Uterus (tissue), 4 donors: Measurements from ENCODE around the gene TMEM117. TPM values are rescaled to one million over a fixed set of nuclear protein-coding genes. Genes with fewer than 3 reads are reported as not detected.

ENCODE experiments used
- DNase-seq, 2 donors: peaks; one replicate each; pipeline ENCODE4 v3.0.0-alpha.2; 2019 to 2020
- H3K27ac ChIP-seq, 2 donors: fragments of 200-600 bp; sonication (generic); 1 replicate in 1 of 2; 2 replicates in 1 of 2; pipeline ENCODE4 v1.5.1; 2016 to 2018
- H3K27me3 ChIP-seq, 2 donors: fragments of 200-600 bp; sonication (generic); one replicate each; pipeline ENCODE4 v1.5.1; 2018 to 2019; ENCODE audit warnings: control low read depth in 1 of 2
- H3K36me3 ChIP-seq, 2 donors: fragments of 200-600 bp; sonication (generic); one replicate each; pipeline ENCODE4 v1.5.1; 2019; ENCODE audit warnings: control low read depth in 1 of 2
- H3K4me1 ChIP-seq, 2 donors: fragments of 200-600 bp; sonication (generic); one replicate each; pipeline ENCODE4 v1.5.1; 2018 to 2019; ENCODE audit warnings: control low read depth in 1 of 2
- H3K4me3 ChIP-seq, 2 donors: fragments of 200-600 bp; sonication (generic); 1 replicate in 1 of 2; 2 replicates in 1 of 2; pipeline ENCODE4 v1.5.1; 2018 to 2019; ENCODE audit warnings: mild to moderate bottlenecking in 1 of 2
- H3K9me3 ChIP-seq, 2 donors: fragments of 200-600 bp; sonication (generic); one replicate each; pipeline ENCODE4 v1.5.1; 2019; ENCODE audit warnings: control low read depth in 1 of 2
- POLR2A ChIP-seq, 2 donors: fragments of 450-650 bp; IDR thresholded peaks; one replicate each; pipeline ENCODE4 v1.6.1; 2016; ENCODE audit warnings: antibody characterized with exemption in 2 of 2, mild to moderate bottlenecking in 1 of 2, moderate library complexity in 1 of 2
- intact Hi-C: fragments of 100-400 bp; cut with DNase I; formaldehyde crosslinking; loops from one replicate; pipeline ENCODE4 v1.15.1; 2023; ENCODE audit warnings: low total_unique reads
- total RNA-seq, 4 donors: library from RNA; depleted of rRNA in 3 of 4; stranded (reverse); fragments of >200 nt in 3 of 4; gene quantifications; one replicate each; pipeline versions ENCODE4 v1.1.0 to v1.2.4, GENCODE V29; 2014 to 2023
- TF ChIP-seq, protein P1 (sequence below), 4 experiments: fragments of 200-600 bp in 2 of 4; fragments of 450-650 bp in 2 of 4; sonication (generic) in 2 of 4; IDR thresholded peaks; one replicate each; pipeline ENCODE4 v1.5.1; 2016 to 2019; ENCODE audit warnings: antibody characterized with exemption in 4 of 4, mild to moderate bottlenecking in 2 of 4, moderate library complexity in 1 of 4
- donor health status: DM: yes; HTN: yes; CAD: no.

The TMEM117 gene
- total RNA-seq, 4 donors from 2014 or later, result 1.0 to 34.4 (median 6.1) TPM

DNA sequence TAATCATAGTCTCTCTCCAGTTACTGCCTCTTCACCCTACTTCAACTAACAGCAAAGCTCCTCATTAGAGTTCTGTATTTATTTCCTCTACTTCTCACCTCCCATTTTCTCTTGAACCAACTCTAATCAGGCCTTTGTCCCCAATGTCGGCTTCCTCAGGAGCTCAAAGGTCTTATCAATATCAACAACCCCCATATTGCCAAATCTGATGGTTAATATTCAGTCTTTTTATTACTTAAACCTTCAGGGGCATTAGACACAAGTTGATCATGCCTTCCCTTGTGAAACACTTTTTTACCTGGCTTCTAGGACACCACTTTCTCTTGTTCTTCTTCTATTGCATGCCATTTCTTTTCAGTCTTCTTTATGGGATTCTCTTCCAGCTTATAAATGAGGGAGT is 531.3 kb downstream of the TMEM117 start:
- Histone ChIP-seq H3K4me1 (no peaks in the 10 kb centered on the region), H3K9me3 (no peaks in the 10 kb centered on the region), H3K27me3 (no peaks in the 10 kb centered on the region), H3K36me3 (no peaks in the 10 kb centered on the region), H3K27ac (no peak overlapping the region), H3K4me3 (no peak overlapping the region)
- DNase-seq, result no peak
- intact Hi-C loops, result no loop called here
- no peak for TF ChIP-seq POLR2A (IDR thresholded peaks at IDR 0.05)
- TF ChIP-seq, protein P1, sequence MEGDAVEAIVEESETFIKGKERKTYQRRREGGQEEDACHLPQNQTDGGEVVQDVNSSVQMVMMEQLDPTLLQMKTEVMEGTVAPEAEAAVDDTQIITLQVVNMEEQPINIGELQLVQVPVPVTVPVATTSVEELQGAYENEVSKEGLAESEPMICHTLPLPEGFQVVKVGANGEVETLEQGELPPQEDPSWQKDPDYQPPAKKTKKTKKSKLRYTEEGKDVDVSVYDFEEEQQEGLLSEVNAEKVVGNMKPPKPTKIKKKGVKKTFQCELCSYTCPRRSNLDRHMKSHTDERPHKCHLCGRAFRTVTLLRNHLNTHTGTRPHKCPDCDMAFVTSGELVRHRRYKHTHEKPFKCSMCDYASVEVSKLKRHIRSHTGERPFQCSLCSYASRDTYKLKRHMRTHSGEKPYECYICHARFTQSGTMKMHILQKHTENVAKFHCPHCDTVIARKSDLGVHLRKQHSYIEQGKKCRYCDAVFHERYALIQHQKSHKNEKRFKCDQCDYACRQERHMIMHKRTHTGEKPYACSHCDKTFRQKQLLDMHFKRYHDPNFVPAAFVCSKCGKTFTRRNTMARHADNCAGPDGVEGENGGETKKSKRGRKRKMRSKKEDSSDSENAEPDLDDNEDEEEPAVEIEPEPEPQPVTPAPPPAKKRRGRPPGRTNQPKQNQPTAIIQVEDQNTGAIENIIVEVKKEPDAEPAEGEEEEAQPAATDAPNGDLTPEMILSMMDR (IDR thresholded peaks at IDR 0.05), result no peak

DNA sequence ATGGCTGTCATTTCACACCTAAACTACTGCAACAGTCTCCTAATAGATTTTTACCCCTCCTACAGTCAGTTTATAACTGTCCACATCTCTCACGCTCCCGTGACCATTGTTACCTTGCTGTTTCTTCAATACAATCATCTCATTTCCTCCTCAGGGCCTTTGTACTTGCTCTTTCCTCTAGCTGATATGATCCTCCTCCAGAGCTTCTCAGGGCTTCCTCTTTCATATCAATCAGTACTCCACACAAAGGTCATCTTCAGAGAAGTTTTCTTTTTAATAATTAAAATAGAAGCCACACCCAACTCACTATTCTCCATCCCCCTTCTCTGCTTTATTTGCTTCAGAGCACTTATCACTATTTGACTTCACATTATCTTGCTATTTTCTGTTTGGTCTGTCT is 532.0 kb downstream of the TMEM117 start:
- H3K4me3 ChIP-seq, result no peak overlapping the region
- no peaks in the 10 kb centered on the region for H3K9me3 ChIP-seq
- no peaks in the 10 kb centered on the region for H3K4me1 ChIP-seq
- DNase-seq, result no peak
- no peak overlapping the region for H3K27ac ChIP-seq
- no peaks in the 10 kb centered on the region for H3K36me3 ChIP-seq
- no peaks in the 10 kb centered on the region for H3K27me3 ChIP-seq
- intact Hi-C loops, result no loop called here
- TF ChIP-seq, protein P1 (IDR thresholded peaks at IDR 0.05), result no peak
- TF ChIP-seq POLR2A (IDR thresholded peaks at IDR 0.05), result no peak

DNA sequence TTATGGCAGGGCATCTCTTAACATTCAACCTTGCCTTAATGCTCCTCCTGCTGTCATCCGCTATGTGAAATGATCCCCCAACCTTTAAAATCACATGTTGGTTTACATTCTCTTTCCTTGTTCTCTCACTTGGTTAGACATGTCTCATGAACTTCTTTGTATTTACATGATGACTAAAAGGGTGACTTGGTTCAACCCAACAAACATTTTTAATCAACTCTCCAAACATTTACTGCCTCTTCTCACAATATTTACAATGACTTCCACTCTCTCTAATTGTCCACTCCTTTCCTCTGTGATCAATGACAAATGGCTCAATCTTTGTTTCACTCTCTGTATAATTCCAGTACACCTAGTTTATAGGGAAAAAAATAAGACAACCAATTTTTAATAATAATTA is 534.1 kb downstream of the TMEM117 start:
- Histone ChIP-seq H3K27ac (no peak overlapping the region), H3K9me3 (no peaks in the 10 kb centered on the region), H3K27me3 (no peaks in the 10 kb centered on the region), H3K4me3 (no peak overlapping the region), H3K4me1 (no peaks in the 10 kb centered on the region), H3K36me3 (no peaks in the 10 kb centered on the region)
- no peak for TF ChIP-seq POLR2A (IDR thresholded peaks at IDR 0.05)
- TF ChIP-seq, protein P1 (IDR thresholded peaks at IDR 0.05), result no peak
- intact Hi-C loops, result no loop called here
- DNase-seq, result no peak

DNA sequence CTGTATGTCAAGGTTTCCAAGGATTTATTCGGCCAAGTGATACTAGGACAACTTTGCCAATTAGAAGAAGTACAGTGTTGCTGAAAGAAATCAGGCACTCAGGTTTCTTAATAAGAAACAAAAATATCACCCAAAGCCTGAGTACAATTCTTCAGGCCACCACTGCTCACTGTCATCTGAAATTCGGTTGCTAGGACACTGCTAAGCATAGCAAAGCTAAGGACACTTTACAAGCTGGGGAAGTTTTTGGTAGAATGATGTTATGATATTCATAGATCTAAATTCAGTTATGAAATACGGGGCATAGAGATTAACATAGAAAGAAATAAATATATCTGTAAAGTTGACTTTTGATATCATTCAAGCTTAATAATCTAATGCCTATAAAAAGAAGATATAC is 535.1 kb downstream of the TMEM117 start:
- Histone ChIP-seq H3K9me3 (no peaks in the 10 kb centered on the region), H3K36me3 (no peaks in the 10 kb centered on the region), H3K4me1 (no peaks in the 10 kb centered on the region), H3K4me3 (no peak overlapping the region), H3K27me3 (no peaks in the 10 kb centered on the region), H3K27ac (no peak overlapping the region)
- intact Hi-C loops, result no loop called here
- DNase-seq, result no peak
- TF ChIP-seq, protein P1 (IDR thresholded peaks at IDR 0.05), result no peak
- TF ChIP-seq POLR2A (IDR thresholded peaks at IDR 0.05), result no peak

DNA sequence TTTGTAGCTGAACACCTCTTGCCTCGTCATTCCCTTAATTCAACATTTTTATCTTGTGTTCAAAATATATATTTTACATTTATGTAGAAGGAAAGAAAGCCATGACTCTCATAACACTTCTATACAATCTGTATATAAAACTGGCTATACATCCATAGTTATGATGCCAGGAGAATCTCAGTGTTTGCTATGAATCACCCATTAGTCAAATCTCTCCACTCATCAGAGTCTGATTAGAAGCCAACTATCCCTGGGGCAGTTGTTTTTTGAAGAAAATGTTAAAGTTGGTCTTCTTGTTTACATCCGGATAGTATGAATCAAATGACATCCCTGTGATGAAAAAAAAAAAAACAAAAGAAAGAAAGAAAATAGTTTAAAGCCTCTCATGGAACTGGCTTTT is 536.4 kb downstream of the TMEM117 start:
- intact Hi-C loops, result no loop called here
- TF ChIP-seq POLR2A (IDR thresholded peaks at IDR 0.05), result no peak
- TF ChIP-seq, protein P1 (IDR thresholded peaks at IDR 0.05), result no peak
- H3K27me3 ChIP-seq, result no peaks in the 10 kb centered on the region
- H3K4me1 ChIP-seq, result no peaks in the 10 kb centered on the region
- no peak overlapping the region for H3K27ac ChIP-seq
- no peak overlapping the region for H3K4me3 ChIP-seq
- H3K9me3 ChIP-seq, result no peaks in the 10 kb centered on the region
- H3K36me3 ChIP-seq, result no peaks in the 10 kb centered on the region
- no peak for DNase-seq
